ENCODE measurements around the gene NR4A1.

NR4A1 gene

GRCh38 chr12:52079576-52080402 is 28.5 kb downstream of the NR4A1 start, which contains the start of gene SMIM41:
SMIM41 (plus strand) TSS chr12:52079704; CDS start chr12:52079780, 76 bp downstream.
- no peak for DNase-seq (ENCODE audit: low read depth in 2 of 2)

- no peak for DNase-seq (ENCODE audit: low read depth in 2 of 2)
These were observed 29.4 kb downstream of the NR4A1 start for GRCh38 chr12:52080403-52081251.

GRCh38 chr12:52081263-52081733 is 30.1 kb downstream of the NR4A1 start:
- no peak for DNase-seq (ENCODE audit: low read depth in 2 of 2)

- DNase-seq (ENCODE audit: low read depth in 2 of 2), result no peak
These were observed 30.9 kb downstream of the NR4A1 start for GRCh38 chr12:52082026-52082668.

- DNase-seq (ENCODE audit: low read depth in 2 of 2), result no peak
These were observed 31.4 kb downstream of the NR4A1 start for GRCh38 chr12:52082669-52082987.

- DNase-seq (ENCODE audit: low read depth in 2 of 2), result peak; percentile 26 to 57
These were observed 31.9 kb downstream of the NR4A1 start for GRCh38 chr12:52082988-52083637.

GRCh38 chr12:52083638-52083996 is 32.4 kb downstream of the NR4A1 start:
- no peak for DNase-seq (ENCODE audit: low read depth in 2 of 2)

GRCh38 chr12:52084491-52085231 is 33.4 kb downstream of the NR4A1 start:
- no peak for DNase-seq (ENCODE audit: low read depth in 2 of 2)

GRCh38 chr12:52085682-52086180 is 34.5 kb downstream of the NR4A1 start:
- DNase-seq (ENCODE audit: low read depth in 2 of 2), result no peak

GRCh38 chr12:52086366-52086765 is 35.1 kb downstream of the NR4A1 start:
- DNase-seq (ENCODE audit: low read depth in 2 of 2), result no peak

GRCh38 chr12:52086944-52087835 is 35.9 kb downstream of the NR4A1 start:
- no peak for DNase-seq (ENCODE audit: low read depth in 2 of 2)

GRCh38 chr12:52087961-52088820 is 36.9 kb downstream of the NR4A1 start:
- DNase-seq (ENCODE audit: low read depth in 2 of 2), result no peak

- DNase-seq (ENCODE audit: low read depth in 2 of 2), result no peak
These were observed 38.2 kb downstream of the NR4A1 start for GRCh38 chr12:52089491-52089890.

- DNase-seq (ENCODE audit: low read depth in 2 of 2), result no peak
These were observed 39.0 kb downstream of the NR4A1 start for GRCh38 chr12:52090291-52090690.

GRCh38 chr12:52091061-52091460 is 39.8 kb downstream of the NR4A1 start:
- no peak for DNase-seq (ENCODE audit: low read depth in 2 of 2)

- no peak for DNase-seq (ENCODE audit: low read depth in 2 of 2)
These were observed 40.6 kb downstream of the NR4A1 start for GRCh38 chr12:52091869-52092268.

- DNase-seq (ENCODE audit: low read depth in 2 of 2), result no peak
These were observed 42.1 kb downstream of the NR4A1 start for GRCh38 chr12:52093346-52093745.

GRCh38 chr12:52096332-52097044 is 45.2 kb downstream of the NR4A1 start:
- no peak for DNase-seq (ENCODE audit: low read depth in 2 of 2)
